ENCODE measurements around the gene RTP5. TPM values are rescaled to one million over a fixed set of nuclear protein-coding genes. Genes with fewer than 3 reads are reported as not detected.

RTP5 gene
- total RNA-seq, 1 donor from 2014 or later = not detected

DNA sequence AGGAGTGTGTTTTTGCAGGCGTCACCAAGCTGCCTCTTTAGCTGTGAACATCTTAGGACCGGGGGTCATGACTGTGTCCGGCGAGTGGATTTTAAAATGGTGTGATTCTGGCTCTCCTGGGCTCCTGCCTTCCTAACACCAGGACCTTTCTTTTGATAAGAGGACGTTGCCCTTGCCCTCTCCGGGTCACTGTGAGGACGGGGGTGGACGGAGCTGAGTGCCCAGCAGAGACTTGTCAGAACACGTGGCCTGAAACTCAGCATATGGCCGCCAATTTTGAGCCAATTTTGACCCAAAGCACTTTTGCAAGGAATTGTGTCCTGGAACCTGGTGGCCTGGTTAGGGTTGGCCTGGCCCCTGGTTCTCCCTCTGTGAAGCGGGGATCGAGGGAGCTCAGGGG lies 40.2 kb downstream of the RTP5 start:
- H3K27me3 Mint-ChIP-seq = no peaks in the 10 kb centered on the region
- peaks cover 3% of the 10 kb centered on the region for H3K36me3 Mint-ChIP-seq
- H3K9me3 Mint-ChIP-seq = peaks cover 14% of the 10 kb centered on the region
- no peaks in the 10 kb centered on the region for H3K4me1 Mint-ChIP-seq (ENCODE audit: unreplicated experiment)
- no peak overlapping the region for H3K27ac Mint-ChIP-seq
- TF ChIP-seq, protein P1, sequence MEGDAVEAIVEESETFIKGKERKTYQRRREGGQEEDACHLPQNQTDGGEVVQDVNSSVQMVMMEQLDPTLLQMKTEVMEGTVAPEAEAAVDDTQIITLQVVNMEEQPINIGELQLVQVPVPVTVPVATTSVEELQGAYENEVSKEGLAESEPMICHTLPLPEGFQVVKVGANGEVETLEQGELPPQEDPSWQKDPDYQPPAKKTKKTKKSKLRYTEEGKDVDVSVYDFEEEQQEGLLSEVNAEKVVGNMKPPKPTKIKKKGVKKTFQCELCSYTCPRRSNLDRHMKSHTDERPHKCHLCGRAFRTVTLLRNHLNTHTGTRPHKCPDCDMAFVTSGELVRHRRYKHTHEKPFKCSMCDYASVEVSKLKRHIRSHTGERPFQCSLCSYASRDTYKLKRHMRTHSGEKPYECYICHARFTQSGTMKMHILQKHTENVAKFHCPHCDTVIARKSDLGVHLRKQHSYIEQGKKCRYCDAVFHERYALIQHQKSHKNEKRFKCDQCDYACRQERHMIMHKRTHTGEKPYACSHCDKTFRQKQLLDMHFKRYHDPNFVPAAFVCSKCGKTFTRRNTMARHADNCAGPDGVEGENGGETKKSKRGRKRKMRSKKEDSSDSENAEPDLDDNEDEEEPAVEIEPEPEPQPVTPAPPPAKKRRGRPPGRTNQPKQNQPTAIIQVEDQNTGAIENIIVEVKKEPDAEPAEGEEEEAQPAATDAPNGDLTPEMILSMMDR (conservative IDR thresholded peaks at IDR 0.05) = no peak
- H3K4me3 Mint-ChIP-seq = no peak overlapping the region
- no peak for DNase-seq (ENCODE audit: extremely low spot score, unreplicated experiment)

DNA sequence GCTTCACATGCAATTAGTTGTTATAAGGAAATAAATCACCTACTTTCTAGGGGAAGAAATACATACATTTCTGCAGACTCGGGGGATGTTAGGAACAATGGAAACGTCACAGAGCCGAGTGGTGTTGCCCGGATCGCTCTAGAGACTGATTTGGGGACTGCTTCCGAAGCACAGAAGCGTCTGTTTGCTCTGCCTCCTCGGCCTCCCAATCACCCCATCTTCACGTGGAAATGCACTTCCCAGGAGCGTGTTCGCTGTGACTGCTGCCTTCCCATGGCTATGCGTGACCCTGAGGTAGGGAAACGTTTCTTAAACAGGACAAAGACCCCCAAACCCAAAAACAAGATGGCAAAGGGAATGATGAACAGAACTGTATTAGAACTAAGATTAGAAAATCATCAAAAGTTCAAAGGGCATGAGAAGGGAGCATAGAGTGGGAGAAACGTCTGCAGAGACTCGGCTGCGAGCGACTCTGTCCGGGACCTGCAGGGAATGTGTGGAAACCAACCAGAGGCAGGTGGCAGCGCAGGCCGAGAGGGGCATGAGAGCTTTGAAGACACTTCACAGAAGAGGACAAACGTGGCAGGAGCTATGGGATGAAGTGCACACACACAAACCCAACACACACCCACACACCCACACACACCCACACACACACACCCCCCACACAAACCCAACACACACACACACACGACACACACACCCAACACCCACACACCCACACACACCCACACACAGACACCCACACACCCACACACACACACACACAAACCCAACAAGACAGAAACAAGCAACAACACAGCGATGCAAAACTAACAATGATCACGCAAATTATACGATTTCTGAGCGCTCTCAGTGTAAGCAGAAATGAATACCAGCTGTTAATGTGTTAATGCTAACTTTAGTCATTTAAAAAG lies 41.3 kb downstream of the RTP5 start:
- Mint-ChIP-seq H3K36me3 (peaks cover 3% of the 10 kb centered on the region), H3K4me3 (no peak overlapping the region), H3K27ac (no peak overlapping the region), H3K4me1 (ENCODE audit: unreplicated experiment) (no peaks in the 10 kb centered on the region), H3K27me3 (no peaks in the 10 kb centered on the region), H3K9me3 (peaks cover 17% of the 10 kb centered on the region)
- DNase-seq (ENCODE audit: extremely low spot score, unreplicated experiment) = no peak
- TF ChIP-seq, protein P1 (conservative IDR thresholded peaks at IDR 0.05) = no peak

DNA sequence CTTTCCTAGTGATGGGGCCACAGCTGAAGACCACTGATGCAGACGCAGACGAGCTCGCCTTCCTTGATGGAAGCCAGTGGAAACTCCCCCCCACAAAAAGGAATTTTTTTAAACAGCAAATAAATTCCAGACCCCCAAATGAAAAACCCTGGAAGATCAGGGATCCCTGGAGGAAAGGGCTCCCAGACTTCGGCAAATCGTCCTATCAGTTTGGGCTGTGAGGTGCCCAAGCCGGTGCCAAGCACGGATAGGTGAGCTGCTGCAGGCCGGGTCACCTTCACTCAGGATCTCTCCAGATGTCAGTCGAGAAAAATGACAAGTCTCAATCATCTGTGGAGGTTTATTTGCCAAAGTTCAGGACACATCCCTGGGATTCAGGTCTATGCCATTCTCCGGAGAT lies 42.0 kb downstream of the RTP5 start:
- TF ChIP-seq, protein P1 (conservative IDR thresholded peaks at IDR 0.05) = no peak
- Mint-ChIP-seq H3K4me1 (ENCODE audit: unreplicated experiment) (no peaks in the 10 kb centered on the region), H3K27me3 (peaks cover 2% of the 10 kb centered on the region), H3K9me3 (peaks cover 22% of the 10 kb centered on the region), H3K4me3 (no peak overlapping the region), H3K27ac (no peak overlapping the region), H3K36me3 (peaks cover 3% of the 10 kb centered on the region)
- no peak for DNase-seq (ENCODE audit: extremely low spot score, unreplicated experiment)

DNA sequence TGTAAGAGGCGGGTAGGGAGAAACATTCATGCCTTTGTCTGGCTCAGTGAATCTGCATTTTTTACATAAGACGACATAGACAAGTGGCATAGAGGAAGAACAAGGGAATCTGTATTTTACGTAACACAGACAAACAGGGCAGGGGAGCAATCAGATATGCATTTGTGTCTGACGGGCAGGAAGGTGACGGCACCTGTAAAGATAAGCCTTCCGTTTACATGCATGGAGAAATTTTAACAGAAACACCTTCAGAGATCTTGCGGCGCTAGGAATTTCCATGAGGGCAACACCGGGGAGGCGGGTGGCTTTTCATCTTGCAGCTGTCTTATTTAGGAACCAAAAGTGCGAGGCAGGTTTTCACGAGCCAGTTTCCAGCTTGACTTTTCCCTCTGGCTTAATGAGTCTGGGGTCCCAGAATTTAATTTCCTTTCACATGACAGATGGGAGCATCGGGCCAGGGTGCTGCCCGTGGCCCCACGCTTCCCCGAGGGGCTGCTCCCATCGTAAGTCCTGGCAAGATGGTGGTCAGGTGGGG lies 42.6 kb downstream of the RTP5 start:
- TF ChIP-seq, protein P1 (conservative IDR thresholded peaks at IDR 0.05) = no peak
- Mint-ChIP-seq H3K4me3 (no peak overlapping the region), H3K27ac (no peak overlapping the region), H3K27me3 (peaks cover 5% of the 10 kb centered on the region), H3K4me1 (ENCODE audit: unreplicated experiment) (no peaks in the 10 kb centered on the region), H3K36me3 (peaks cover 3% of the 10 kb centered on the region), H3K9me3 (peaks cover 24% of the 10 kb centered on the region)
- DNase-seq (ENCODE audit: extremely low spot score, unreplicated experiment) = no peak

DNA sequence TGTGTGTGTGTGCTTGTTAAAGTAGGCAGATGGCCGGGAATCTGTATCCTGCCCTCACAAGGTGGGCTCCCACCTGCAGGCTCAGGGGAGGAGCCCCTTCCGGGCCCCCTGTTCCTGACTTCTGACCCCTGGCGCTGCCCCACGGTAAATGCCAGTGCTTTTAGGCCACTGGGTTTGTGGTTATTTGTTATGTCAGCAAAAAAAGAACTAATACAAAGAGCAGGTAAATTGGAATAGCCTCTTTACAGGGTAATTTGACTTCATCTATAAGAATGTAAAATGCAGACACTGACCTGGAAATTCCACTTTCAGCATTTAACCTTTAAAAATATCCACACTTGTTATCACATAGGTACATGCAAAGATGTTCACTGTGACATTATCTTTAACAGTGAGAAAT lies 44.2 kb downstream of the RTP5 start:
- Mint-ChIP-seq H3K9me3 (peaks cover 28% of the 10 kb centered on the region), H3K27ac (no peak overlapping the region), H3K4me3 (no peak overlapping the region)

More for the DNA sequence above, 44.2 kb downstream of the RTP5 start:
- Mint-ChIP-seq H3K36me3 (peaks cover 3% of the 10 kb centered on the region), H3K4me1 (ENCODE audit: unreplicated experiment) (no peaks in the 10 kb centered on the region), H3K27me3 (peaks cover 6% of the 10 kb centered on the region)
- TF ChIP-seq, protein P1 (conservative IDR thresholded peaks at IDR 0.05) = no peak
- DNase-seq (ENCODE audit: extremely low spot score, unreplicated experiment) = peak; percentile 32

All from type B pancreatic cell (in vitro differentiated cells).